GM20000 (cell line): ENCODE measurements around the gene THAP7.
"Not testable (repeated sequence)": the region's sequence is repeated elsewhere in the genome, so short reads cannot be mapped to it uniquely, and the experiment has no call there.

ENCODE experiments used
- DNase-seq: peaks from one replicate; pipeline ENCODE4 v3.0.0; 2012; ENCODE audit warnings: low spot score
- TF ChIP-seq, protein P1 (sequence below): IDR thresholded peaks from 2 replicates; pipeline ENCODE4 v1.5.1; 2012; ENCODE audit warnings: mild to moderate bottlenecking, control low read depth; ENCODE audit errors: extremely low read depth, missing control alignments

The THAP7 gene, protein sequence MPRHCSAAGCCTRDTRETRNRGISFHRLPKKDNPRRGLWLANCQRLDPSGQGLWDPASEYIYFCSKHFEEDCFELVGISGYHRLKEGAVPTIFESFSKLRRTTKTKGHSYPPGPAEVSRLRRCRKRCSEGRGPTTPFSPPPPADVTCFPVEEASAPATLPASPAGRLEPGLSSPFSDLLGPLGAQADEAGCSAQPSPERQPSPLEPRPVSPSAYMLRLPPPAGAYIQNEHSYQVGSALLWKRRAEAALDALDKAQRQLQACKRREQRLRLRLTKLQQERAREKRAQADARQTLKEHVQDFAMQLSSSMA

DNA sequence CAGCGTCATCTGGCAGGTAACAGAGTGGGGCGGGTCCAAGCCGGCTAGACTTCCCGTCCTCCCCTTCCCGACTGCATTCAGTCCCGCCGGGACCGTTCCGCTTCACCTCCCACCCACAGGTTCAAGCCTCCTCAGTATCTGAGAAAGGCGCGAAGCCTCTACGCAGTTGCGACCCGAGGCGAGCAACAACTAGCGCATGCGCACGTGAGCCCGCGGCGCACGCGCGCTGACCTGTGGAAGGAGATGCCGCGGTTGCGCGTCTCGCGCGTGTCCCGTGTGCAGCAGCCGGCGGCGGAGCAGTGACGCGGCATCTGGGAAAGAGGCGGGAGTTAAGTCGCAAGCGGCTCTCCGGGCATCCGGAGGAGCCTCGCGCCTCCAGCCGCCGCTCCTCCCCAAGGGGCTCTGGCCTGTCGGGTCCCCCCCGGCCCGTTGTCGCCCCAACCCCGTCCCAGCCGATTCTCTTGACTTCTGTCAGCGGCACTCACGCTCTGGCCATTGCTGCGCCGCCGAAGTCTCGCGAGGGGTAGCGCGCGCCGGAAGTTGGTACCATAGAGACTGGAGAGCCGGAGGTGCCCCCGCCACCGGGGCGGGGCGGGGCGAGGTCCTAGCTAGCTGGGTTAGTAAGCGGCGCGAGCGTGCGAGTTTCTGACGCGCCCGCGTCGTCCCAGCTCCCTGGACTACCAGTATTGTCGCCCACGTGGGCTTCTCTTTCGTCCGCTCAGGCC lies at the start of gene THAP7:
Gene THAP7, minus strand, starts transcription at position 518 of the 725 bp plus-strand sequence. Its CDS starts 207 bp downstream, at position 311.
- TF ChIP-seq, protein P1, sequence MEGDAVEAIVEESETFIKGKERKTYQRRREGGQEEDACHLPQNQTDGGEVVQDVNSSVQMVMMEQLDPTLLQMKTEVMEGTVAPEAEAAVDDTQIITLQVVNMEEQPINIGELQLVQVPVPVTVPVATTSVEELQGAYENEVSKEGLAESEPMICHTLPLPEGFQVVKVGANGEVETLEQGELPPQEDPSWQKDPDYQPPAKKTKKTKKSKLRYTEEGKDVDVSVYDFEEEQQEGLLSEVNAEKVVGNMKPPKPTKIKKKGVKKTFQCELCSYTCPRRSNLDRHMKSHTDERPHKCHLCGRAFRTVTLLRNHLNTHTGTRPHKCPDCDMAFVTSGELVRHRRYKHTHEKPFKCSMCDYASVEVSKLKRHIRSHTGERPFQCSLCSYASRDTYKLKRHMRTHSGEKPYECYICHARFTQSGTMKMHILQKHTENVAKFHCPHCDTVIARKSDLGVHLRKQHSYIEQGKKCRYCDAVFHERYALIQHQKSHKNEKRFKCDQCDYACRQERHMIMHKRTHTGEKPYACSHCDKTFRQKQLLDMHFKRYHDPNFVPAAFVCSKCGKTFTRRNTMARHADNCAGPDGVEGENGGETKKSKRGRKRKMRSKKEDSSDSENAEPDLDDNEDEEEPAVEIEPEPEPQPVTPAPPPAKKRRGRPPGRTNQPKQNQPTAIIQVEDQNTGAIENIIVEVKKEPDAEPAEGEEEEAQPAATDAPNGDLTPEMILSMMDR = no peak
- DNase-seq = peak; percentile 95

DNA sequence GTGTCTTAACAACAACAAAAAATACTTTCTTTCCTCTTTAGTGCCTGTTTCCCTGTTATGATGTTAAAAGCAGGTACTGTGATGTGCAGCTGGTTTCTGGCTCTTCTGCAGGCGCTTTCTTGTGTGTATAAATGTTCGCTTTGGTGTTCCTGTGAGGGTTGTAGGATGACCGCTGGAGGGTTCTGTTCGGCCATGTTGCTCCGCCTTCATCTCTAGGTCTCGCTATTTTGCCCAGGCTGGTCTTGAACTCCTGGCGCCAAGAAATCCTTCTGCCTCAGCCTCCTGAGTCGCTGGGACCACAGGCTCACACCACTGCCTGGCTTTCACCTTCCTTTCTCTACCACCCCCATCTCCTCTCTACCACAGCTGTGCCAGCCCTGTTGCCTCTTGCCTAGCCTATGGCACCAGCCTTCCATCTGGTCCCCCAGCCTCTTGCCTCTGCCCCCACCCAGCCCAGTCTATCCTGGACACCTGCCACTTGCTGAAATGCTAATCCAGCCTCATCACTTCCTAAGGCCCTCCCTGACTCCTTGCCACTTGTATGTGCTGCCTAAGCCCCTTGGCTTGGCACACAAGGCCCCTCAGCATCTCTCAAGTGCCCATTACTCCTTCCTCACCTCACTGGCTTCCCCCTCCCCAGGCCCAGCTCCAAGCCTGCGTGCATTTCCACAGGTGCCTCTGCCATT lies 49.4 kb upstream of the THAP7 start:
- TF ChIP-seq, protein P1 = no peak
- no peak for DNase-seq

DNA sequence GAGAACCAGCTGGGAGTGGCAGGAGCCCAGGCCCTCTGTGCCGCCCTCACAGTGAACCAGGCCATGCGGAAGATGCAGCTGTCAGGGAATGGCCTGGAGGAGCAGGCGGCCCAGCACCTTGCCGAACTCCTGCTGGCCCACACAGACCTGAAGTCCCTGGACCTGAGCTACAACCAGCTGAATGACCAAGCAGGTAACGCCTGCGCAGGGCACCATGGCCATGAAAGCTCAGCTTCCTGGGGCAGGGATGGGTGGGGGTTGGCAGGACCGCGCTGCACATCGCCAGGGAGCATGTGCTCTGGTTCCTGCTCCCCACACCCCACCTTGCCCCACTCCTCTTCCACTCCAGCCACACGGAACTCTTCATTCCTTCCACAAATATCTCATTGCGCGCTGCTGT lies 47.0 kb upstream of the THAP7 start:
- DNase-seq = not testable (repeated sequence)

DNA sequence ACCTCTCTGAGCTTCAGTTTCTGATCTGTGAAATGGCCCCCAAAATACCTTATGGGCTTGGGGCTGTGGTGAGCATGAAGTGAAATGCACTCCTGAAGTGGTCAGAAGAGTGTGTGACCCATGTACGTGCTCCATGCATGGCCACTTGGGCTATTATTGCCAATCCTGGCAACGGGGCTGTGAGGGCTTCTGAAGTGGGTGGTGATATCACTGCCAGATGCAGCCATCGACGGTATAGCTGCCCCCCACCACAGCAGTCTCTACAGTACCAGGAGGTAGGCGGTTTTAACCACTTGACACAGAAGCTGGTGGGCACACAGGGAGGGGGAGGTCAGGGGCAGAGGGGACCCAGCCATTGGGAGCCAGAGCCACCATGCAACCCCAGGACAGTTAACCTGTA lies 46.5 kb upstream of the THAP7 start:
- DNase-seq = not testable (repeated sequence)

DNA sequence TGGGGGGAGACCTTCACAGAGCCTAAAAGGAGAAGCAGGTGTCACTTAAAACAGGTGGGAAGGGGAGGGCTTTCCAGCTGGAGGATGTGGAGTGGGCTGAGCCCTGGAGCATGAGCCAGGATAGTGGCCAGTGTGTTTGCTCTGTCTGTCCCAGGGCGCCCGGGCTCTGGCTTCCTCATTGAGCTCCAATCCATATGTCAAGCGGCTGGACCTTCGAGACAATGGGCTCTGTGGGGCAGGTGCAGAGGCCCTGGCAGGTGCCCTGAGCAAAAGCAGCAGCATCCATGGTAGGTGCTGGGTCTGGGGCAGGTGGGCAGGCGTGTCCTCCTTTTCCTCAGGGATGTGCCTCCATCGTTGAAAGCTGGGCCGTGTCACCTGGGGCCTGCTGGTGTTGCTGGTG lies 45.8 kb upstream of the THAP7 start:
- no peak for DNase-seq
- TF ChIP-seq, protein P1 = no peak

DNA sequence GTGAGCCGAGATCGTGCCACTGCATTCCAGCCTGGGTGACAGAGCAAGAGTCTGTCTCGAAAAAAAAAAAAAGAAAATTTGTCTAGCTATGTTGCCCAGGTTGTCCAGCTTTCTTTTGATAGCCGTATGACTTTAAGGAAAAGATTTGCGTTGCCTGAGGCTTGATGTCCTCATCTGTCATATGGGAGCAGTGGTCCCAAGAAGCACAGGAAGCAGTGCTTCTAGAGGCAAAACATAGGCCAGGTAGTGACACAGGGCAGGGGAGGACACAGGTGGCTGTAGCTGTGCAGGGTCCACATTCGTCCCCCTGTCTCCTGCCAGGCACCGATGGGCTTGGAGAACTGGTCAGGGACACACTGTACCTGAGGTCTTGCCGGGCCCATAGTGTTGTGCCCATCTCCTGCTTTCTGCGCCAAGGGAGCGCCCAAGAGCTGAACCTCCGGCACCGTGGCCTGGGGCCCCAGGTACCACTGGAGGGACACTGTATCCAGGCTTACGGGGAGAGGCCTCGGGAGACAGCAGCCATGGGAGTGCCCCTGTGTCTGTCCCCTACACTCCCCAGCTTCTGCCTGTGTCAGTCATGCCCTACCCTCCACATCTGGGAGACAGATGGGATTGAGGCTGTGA lies 45.2 kb upstream of the THAP7 start:
- DNase-seq = no peak
- TF ChIP-seq, protein P1 = no peak

DNA sequence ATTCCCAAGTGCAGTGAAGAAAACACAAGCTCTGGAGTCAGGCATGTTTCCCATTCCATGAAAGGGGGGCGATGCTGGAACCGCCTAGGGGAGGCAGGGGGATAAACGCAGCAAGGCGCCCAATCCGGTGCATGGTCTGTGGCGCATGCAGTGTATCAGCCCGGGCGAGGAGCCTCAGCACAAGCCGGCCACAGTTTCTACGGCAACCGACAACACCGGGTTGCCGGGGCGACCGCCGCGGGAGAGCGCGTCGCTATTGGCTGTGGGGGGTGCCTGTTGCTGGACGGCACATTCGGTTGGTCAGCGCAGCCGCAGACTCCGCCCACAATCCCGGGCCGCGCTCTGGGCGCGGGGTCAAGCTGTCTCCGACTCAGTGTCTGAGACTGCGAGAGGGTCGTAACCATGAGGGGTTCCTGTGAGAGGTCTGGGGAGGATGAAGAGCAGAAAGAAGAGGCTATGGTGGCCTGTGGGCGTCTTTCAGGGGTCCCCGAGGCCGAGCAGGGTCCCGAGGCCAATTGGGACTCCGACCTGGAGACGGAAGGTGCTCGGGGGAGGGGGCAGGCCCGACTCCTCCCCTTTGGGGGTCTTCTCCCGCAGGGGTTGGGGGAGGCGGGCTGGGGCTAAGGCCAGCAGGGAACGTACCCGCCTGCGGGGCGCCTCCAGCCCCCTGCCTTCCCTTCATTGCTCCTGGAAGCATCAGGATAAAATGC lies 43.8 kb upstream of the THAP7 start, which contains the start of gene LRRC74B:
Gene LRRC74B, plus strand, starts transcription at position 362 of the 710 bp plus-strand sequence. Its CDS starts 41 bp downstream, at position 403.
- TF ChIP-seq, protein P1 = no peak
- peak; percentile 91 for DNase-seq
